Astrocyte (in vitro differentiated cells and primary cell): ENCODE data around the gene UBE2V1.

Source experiments
- EZH2 ChIP-seq: IDR thresholded peaks from 2 replicates; pipeline ENCODE4 v1.6.1; 2012; ENCODE audit warnings: mild to moderate bottlenecking, low read length, inconsistent platforms; ENCODE audit not compliant: insufficient read depth
- TF ChIP-seq, protein P1 (sequence below): IDR thresholded peaks from 2 replicates; pipeline ENCODE4 v1.5.1; 2011; ENCODE audit warnings: low read depth, mild to moderate bottlenecking, inconsistent platforms, low read length, moderate library complexity; ENCODE audit not compliant: insufficient read depth

DNA sequence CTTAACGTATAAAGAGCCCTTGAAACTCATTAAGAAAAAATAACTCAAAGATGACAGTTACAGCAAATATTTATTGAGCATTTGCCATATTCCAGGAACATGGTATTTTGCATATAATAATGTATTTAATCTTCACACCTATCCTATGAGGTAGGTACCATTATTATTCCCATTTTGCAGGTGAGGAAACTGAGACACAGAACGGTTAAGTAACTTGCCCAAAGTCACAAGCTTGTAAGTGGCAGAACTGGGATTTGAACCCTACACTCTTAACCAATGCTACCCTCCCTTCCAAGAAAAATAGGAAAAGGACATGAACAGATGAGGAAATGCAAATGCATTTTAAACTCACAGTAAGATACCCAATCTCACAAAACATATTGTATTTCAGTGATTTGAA lies 5.3 kb upstream of the UBE2V1 start:
- TF ChIP-seq, protein P1, sequence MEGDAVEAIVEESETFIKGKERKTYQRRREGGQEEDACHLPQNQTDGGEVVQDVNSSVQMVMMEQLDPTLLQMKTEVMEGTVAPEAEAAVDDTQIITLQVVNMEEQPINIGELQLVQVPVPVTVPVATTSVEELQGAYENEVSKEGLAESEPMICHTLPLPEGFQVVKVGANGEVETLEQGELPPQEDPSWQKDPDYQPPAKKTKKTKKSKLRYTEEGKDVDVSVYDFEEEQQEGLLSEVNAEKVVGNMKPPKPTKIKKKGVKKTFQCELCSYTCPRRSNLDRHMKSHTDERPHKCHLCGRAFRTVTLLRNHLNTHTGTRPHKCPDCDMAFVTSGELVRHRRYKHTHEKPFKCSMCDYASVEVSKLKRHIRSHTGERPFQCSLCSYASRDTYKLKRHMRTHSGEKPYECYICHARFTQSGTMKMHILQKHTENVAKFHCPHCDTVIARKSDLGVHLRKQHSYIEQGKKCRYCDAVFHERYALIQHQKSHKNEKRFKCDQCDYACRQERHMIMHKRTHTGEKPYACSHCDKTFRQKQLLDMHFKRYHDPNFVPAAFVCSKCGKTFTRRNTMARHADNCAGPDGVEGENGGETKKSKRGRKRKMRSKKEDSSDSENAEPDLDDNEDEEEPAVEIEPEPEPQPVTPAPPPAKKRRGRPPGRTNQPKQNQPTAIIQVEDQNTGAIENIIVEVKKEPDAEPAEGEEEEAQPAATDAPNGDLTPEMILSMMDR, result no peak
- no peak for TF ChIP-seq EZH2
